Psoas muscle (tissue), 8 donors: ENCODE data around the gene BMS1. TPM values are rescaled to one million over a fixed set of nuclear protein-coding genes. Genes with fewer than 3 reads are reported as not detected.

Experiments used
- ATAC-seq, 4 donors: fragments of 200-7000 bp; cut with Tn5 transposase; one replicate each; pipeline ENCODE4 v1.9.1; 2020; ENCODE audit warnings: moderate library complexity in 3 of 4, mild to moderate bottlenecking in 2 of 4
- DNase-seq, 2 donors: peaks; one replicate each; pipeline ENCODE4 v3.0.0-alpha.2; 2020
- H3K27ac ChIP-seq: fragments of 200-600 bp; one replicate; pipeline ENCODE4 v1.8.0; 2022
- H3K27me3 ChIP-seq, 3 donors: fragments of 200-600 bp in 1 of 3; one replicate each; pipeline versions ENCODE4 v1.6.1 to v1.8.0; 2013 to 2022; ENCODE audit warnings: low read length in 2 of 3, mild to moderate bottlenecking in 2 of 3, moderate library complexity in 1 of 3; ENCODE audit not compliant: insufficient read depth in 3 of 3
- H3K36me3 ChIP-seq, 2 donors: fragments of 200-600 bp in 1 of 2; one replicate each; pipeline versions ENCODE4 v1.6.1 to v1.8.0; 2013 to 2022; ENCODE audit warnings: low read depth in 1 of 2, mild to moderate bottlenecking in 1 of 2, moderate library complexity in 1 of 2; ENCODE audit not compliant: insufficient read depth in 1 of 2
- H3K4me1 ChIP-seq: fragments of 200-600 bp; one replicate; pipeline ENCODE4 v1.8.0; 2022
- H3K4me3 ChIP-seq: fragments of 200-600 bp; one replicate; pipeline ENCODE4 v1.8.0; 2022; ENCODE audit warnings: mild to moderate bottlenecking
- H3K9me3 ChIP-seq: fragments of 200-600 bp; one replicate; pipeline ENCODE4 v1.8.0; 2022
- WGBS, 3 donors: extraction: QIAGEN DNeasy Blood & Tissue Kit; methylation state at CpG; one replicate each; pipeline versions ENCODE4 v1.1.6 to v1.1.7; 2013; 5-methylcytosine and 5-hydroxymethylcytosine counted together
- intact Hi-C, 2 donors: fragments of 100-400 bp; cut with DNase I; formaldehyde crosslinking; loops; one replicate each; pipeline versions ENCODE4 v1.11.0 to v1.14.2; 2022
- polyA plus RNA-seq, 3 donors: library from polyadenylated mRNA; stranded (reverse); fragments of 200-250 nt; gene quantifications; one replicate each; pipeline ENCODE4 v1.2.3, GENCODE V29; 2013
- total RNA-seq, 4 donors: library from RNA; stranded (reverse); fragmentation: NEBNext Ultra II Directional in 2 of 4; extraction: Animal tissue kit (Norgen Biotek cat#: 25700) in 2 of 4; gene quantifications; one replicate each; pipeline versions ENCODE4 v1.2.1 to v1.2.4, GENCODE V29; 2021 to 2023
- TF ChIP-seq, protein P1 (sequence below): fragments of 200-600 bp; IDR thresholded peaks from one replicate; pipeline ENCODE4 v1.8.0; 2022; ENCODE audit warnings: antibody characterized with exemption
- donor health status: healthy with polysubstance abuse.
- donor health status: DM: no; HTN: no; CAD: no; lungs with moderate emphysema.
- donor health status: Bipolar disorder and iron deficiency.
- donor health status: healthy.
- donor health status: DM: yes; HTN: yes; CAD: no.
- donor health status: DM: no; HTN: no; CAD: no.
- donor health status: DM: no; HTN: no; CAD: no.
- donor health status: DM: yes; HTN: yes; CAD: no.

Gene BMS1
- total and polyA plus RNA-seq, 7 donors: 13.1 to 30.2 (median 23.2) TPM

DNA sequence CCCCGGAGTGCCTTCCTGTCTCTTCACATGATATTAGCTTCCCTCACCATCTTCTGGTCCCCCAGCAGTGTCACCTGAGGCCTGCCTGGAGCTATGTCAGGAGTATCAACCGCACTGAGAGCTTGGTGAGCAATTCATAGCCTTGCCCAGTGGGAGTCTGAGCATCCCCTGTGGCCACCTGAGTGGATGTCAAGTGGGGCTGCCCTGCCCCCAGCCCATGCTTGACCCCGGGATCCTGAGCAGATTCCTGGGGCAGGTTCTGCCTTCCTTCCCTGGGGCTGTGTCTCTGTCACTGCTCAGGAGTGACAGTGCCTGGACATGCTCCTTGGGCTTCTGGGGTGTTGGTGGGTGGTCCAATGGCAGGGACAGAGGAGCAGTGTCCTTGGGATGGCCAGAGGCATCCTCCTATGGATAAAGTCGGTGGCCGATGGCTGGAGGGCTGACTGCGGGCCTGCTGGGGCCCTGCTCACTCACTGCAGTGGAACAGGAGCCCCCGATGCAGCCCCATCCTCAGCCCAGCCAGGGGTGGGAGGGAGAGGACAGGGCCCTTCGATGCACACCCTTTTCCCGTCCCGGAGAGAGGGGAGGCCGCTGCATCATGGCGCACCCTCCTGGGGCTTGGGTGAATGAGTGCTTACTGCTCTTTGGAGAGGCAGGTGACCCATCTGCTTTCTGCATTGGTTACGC is 95.7 kb downstream of the BMS1 start:
- TF ChIP-seq, protein P1, sequence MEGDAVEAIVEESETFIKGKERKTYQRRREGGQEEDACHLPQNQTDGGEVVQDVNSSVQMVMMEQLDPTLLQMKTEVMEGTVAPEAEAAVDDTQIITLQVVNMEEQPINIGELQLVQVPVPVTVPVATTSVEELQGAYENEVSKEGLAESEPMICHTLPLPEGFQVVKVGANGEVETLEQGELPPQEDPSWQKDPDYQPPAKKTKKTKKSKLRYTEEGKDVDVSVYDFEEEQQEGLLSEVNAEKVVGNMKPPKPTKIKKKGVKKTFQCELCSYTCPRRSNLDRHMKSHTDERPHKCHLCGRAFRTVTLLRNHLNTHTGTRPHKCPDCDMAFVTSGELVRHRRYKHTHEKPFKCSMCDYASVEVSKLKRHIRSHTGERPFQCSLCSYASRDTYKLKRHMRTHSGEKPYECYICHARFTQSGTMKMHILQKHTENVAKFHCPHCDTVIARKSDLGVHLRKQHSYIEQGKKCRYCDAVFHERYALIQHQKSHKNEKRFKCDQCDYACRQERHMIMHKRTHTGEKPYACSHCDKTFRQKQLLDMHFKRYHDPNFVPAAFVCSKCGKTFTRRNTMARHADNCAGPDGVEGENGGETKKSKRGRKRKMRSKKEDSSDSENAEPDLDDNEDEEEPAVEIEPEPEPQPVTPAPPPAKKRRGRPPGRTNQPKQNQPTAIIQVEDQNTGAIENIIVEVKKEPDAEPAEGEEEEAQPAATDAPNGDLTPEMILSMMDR: no peak
- Histone ChIP-seq H3K36me3 (no peaks in the 10 kb centered on the region), H3K27me3 (peaks cover 0 to 5% (median 4%) of the 10 kb centered on the region in 3 donors), H3K4me1 (no peaks in the 10 kb centered on the region), H3K27ac (no peak overlapping the region), H3K9me3 (no peaks in the 10 kb centered on the region), H3K4me3 (no peak overlapping the region)
- DNase-seq (no peak), ATAC-seq (no peak)
- WGBS, 3 donors: 91 to 94% (median 92%) methylated on average over 13 of the region's 13 CpGs
- intact Hi-C loops: loop anchor here in 1 of 2 donors (5.0 kb wide), 1 partner anchor 49 kb away; no protein-coding TSS in a partner anchor

DNA sequence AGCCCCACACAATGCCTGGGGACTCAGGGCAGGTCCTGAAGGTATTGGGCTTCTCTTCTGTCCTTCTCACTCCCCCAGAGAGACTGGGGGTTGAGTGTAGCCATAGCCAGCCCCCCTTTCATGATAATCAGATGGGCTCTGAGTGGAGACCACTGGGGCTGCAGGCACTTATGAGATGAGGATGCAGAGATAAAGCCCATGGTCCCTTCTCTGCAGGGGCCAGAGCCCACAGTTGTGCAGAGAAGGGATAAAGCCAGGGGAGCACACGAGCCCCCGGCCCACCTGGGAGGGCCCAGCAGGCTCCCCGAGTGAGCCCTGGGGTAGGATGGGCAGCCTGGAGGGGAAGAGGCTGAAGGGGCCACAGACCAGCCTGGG is 96.2 kb downstream of the BMS1 start:
- TF ChIP-seq, protein P1: no peak

DNA sequence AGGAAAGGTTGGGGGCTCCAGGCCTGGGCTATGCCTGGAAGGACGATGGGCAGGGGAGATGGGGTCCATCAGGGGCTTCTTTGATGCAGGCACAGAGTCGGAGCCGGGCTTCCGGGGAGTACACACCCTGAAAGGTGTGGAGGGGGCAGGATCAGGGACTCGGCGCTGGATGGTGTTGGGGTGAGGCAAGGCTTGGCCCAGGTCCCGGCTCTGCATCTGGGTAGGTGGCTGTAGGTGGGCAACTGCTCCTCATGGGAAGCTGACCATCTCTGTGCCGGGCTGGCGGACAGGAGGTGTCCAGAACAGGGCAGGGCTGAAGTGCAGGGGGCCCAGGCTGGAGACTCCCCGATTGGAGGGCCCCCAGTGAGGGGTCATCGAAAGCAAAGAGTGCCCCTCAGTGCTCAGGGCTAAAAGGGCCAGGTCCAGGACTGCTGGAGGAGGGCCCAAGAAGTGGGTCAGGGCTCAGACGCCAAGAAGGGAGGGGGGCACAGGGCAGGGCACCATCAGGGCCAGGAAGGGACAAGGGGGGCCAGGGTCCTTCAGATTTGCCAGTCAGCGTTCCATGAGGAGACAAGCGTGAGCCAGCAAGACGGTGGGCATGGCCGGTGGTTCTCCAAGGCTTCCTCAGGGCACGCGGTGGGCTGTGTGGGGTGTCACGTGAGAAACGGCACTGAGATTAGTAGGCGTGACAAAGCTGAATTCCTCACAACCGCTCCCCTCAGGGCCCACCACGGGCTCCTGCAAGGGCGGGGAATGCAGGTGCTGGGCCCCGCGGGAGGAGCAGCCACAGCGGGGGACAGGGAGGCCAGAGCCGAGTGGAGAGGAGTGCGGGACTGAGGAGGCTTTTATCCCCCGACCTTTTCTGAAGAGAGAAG is 97.0 kb downstream of the BMS1 start:
- peaks cover 0 to 5% (median 2%) of the 10 kb centered on the region in 3 donors for H3K27me3 ChIP-seq
- TF ChIP-seq, protein P1: no peak
- H3K9me3 ChIP-seq: no peaks in the 10 kb centered on the region
- H3K4me3 ChIP-seq: no peak overlapping the region
- intact Hi-C loops: loop anchor here in 1 of 2 donors (5.0 kb wide), 1 partner anchor 48 kb away; no protein-coding TSS in a partner anchor
- DNase-seq (no peak), ATAC-seq (no peak)
- H3K4me1 ChIP-seq: no peaks in the 10 kb centered on the region
- WGBS, 3 donors: 72 to 76% (median 75%) methylated on average over 26 to 30 of the region's 30 CpGs
- H3K36me3 ChIP-seq: no peaks in the 10 kb centered on the region
- H3K27ac ChIP-seq: no peak overlapping the region

More for the DNA sequence above, 96.2 kb downstream of the BMS1 start:
- no peaks in the 10 kb centered on the region for H3K4me1 ChIP-seq
- no peaks in the 10 kb centered on the region for H3K9me3 ChIP-seq
- ATAC-seq: no peak
- no peak for DNase-seq
- intact Hi-C loops: loop anchor here in 1 of 2 donors (5.0 kb wide), 1 partner anchor 48 kb away; no protein-coding TSS in a partner anchor
- no peaks in the 10 kb centered on the region for H3K36me3 ChIP-seq
- peaks cover 0 to 5% (median 4%) of the 10 kb centered on the region in 3 donors for H3K27me3 ChIP-seq
- no peak overlapping the region for H3K4me3 ChIP-seq
- no peak overlapping the region for H3K27ac ChIP-seq
- 69 to 82% (median 73%) methylated on average over 3 of the region's 3 CpGs for WGBS, 3 donors

- Histone ChIP-seq H3K4me3 (no peak overlapping the region), H3K4me1 (no peaks in the 10 kb centered on the region), H3K36me3 (no peaks in the 10 kb centered on the region), H3K27ac (no peak overlapping the region), H3K9me3 (no peaks in the 10 kb centered on the region), H3K27me3 (peaks cover 0 to 3% (median 2%) of the 10 kb centered on the region in 3 donors)
- intact Hi-C loops: no loop called here
- 90 to 94% (median 93%) methylated on average over 16 of the region's 16 CpGs for WGBS, 3 donors
- TF ChIP-seq, protein P1: no peak
- no peak for ATAC-seq
- DNase-seq: no peak
Observed at GRCh38 chr10:42880255-42880620, 97.6 kb downstream of the BMS1 start.
